GM21526 (cell line): ENCODE data around the gene MCM9.
"Not testable (repeated sequence)": the region's sequence is repeated elsewhere in the genome, so short reads cannot be mapped to it uniquely, and the experiment has no call there.

Experiments
- ATAC-seq: cut with Tn5 transposase; IDR thresholded peaks from one replicate; pipeline ENCODE4 v1.9.1; 2021; ENCODE audit warnings: moderate library complexity; ENCODE audit not compliant: unreplicated experiment, low FRiP score

The MCM9 gene

GRCh38 chr6:118808793-118809638 is 125.9 kb downstream of the MCM9 start:
- no peak for ATAC-seq

GRCh38 chr6:118804091-118804490 is 130.9 kb downstream of the MCM9 start:
- no peak for ATAC-seq

GRCh38 chr6:118801257-118801656 is 133.7 kb downstream of the MCM9 start:
- no peak for ATAC-seq

GRCh38 chr6:118800394-118801071 is 134.4 kb downstream of the MCM9 start:
- peak; percentile 89 for ATAC-seq

GRCh38 chr6:118799826-118800225 is 135.1 kb downstream of the MCM9 start:
- ATAC-seq = no peak

- not testable (repeated sequence) for ATAC-seq
Measured at GRCh38 chr6:118796548-118796947, 138.4 kb downstream of the MCM9 start.

- no peak for ATAC-seq
Measured at GRCh38 chr6:118791499-118791898, 143.5 kb downstream of the MCM9 start.

- no peak for ATAC-seq
Measured at GRCh38 chr6:118789954-118790353, 145.0 kb downstream of the MCM9 start.

- no peak for ATAC-seq
Measured at GRCh38 chr6:118789419-118789818, 145.5 kb downstream of the MCM9 start.

- ATAC-seq = no peak
Measured at GRCh38 chr6:118788702-118789101, 146.3 kb downstream of the MCM9 start.

- no peak for ATAC-seq
Measured at GRCh38 chr6:118787724-118788423, 147.1 kb downstream of the MCM9 start.

- no peak for ATAC-seq
Measured at GRCh38 chr6:118786596-118787453, 148.1 kb downstream of the MCM9 start.

- ATAC-seq = no peak
Measured at GRCh38 chr6:118785601-118786000, 149.4 kb downstream of the MCM9 start.

- ATAC-seq = no peak
Measured at GRCh38 chr6:118784641-118785164, 150.3 kb downstream of the MCM9 start.

GRCh38 chr6:118783931-118784550 is 150.9 kb downstream of the MCM9 start:
- no peak for ATAC-seq

- no peak for ATAC-seq
Measured at GRCh38 chr6:118782651-118783050, 152.3 kb downstream of the MCM9 start.

GRCh38 chr6:118781897-118782296 is 153.1 kb downstream of the MCM9 start:
- ATAC-seq = no peak

- ATAC-seq = no peak
Measured at GRCh38 chr6:118780668-118781067, 154.3 kb downstream of the MCM9 start.

- ATAC-seq = peak; percentile 90
Measured at GRCh38 chr6:118776607-118777549, 158.1 kb downstream of the MCM9 start.
